GM21786 (cell line): ENCODE data around the gene MRPL3.
"Not testable (repeated sequence)": the region's sequence is repeated elsewhere in the genome, so short reads cannot be mapped to it uniquely, and the experiment has no call there.

Experiments used
- ATAC-seq: cut with Tn5 transposase; IDR thresholded peaks from one replicate; pipeline ENCODE4 v1.9.1; 2021; ENCODE audit not compliant: unreplicated experiment

The MRPL3 gene

GRCh38 chr3:131501949-131502348, 822 bp downstream of the MRPL3 start:
- no peak for ATAC-seq

- ATAC-seq: no peak
Observed at GRCh38 chr3:131494706-131495105, 8.1 kb downstream of the MRPL3 start.

DNA sequence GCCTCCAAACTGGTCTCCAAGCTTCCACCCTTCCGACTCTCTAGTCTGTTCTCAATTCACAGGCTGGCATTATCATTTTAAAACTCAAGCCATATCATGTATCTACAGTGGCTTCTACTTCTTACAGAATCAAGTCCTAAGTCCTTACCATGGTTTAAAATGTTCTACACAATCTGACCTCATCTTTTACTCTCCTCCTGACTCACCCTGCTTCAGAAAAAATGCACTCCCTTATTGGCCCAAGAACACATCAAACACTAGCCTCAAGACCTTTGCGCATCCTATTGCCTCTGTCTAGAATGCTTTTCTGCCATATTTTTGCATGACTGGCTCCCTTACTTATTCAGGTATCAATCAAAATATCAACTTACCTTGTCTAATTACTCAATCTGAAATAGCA, 11.0 kb downstream of the MRPL3 start:
- ATAC-seq: no peak

- no peak for ATAC-seq
Observed at GRCh38 chr3:131491084-131491483, 11.7 kb downstream of the MRPL3 start.

- ATAC-seq: not testable (repeated sequence)
Observed at GRCh38 chr3:131486545-131486944, 16.2 kb downstream of the MRPL3 start.

- ATAC-seq: no peak
Observed at GRCh38 chr3:131485119-131485518, 17.7 kb downstream of the MRPL3 start.

DNA sequence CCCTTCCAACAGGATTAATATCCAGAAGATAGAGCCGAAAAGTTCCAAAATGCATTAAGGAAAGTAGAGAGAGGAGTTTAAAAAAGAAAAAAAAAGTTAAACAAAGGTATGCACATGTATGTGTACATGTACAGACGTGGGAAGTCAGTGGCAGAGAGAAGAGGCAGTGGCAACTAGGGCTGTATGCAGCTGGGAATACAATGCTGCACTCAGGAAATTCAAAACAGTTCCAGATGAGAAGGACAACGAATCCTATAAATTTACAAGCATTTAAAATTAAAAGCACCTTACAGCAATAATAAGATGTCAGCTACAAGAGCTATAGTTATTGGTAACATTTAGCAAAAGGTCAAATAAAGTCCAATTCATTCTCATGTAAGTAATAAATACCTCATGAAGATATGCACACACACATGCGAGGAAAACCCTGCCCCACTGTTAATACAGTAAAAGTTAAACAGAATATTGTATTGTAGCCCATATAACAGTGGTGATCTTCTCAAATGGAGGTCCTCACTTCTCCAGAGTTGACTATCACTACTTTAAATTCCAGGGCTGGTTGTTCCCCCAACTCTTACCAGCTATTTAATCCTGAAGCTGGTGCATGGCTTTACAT, 18.2 kb downstream of the MRPL3 start:
- no peak for ATAC-seq

DNA sequence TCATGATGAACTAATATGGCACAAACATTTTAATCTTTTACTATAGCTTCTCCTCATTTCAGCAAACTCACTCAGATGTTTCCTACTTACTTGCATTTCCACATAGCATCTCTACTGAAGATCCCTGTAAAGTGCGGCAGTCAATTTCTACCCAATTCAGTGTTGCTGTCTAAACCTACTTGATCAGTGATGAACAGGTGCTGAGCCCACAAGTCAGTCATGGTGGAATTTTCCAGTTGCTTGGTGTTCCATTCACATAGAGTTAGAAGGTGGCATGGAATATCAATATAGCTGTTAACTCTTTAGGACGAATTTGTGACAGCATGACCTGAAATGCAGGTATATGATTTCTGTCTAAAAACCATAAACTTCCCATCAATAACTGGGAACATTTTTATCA, 22.7 kb downstream of the MRPL3 start:
- ATAC-seq: no peak

DNA sequence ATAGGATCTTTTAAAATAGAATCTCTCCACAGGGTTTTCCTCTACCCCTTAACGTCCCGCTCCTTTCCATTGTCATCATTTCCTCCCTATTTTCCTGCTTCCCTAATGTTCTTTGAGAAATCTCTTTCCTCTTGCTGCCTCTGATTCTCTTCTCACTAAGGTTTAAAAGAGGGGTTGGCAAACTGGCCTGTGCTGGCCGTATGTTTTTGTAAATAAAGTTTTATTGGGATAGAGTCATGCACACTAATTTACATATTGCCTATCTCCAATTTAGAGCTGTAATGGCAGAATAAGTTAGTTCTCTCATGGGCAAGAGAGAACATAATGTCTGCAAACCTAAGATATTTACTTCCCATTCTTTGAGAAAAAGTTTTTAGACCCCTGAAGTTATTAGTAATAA, 25.0 kb downstream of the MRPL3 start:
- ATAC-seq: no peak

GRCh38 chr3:131474115-131474514, 28.7 kb downstream of the MRPL3 start:
- ATAC-seq: no peak

DNA sequence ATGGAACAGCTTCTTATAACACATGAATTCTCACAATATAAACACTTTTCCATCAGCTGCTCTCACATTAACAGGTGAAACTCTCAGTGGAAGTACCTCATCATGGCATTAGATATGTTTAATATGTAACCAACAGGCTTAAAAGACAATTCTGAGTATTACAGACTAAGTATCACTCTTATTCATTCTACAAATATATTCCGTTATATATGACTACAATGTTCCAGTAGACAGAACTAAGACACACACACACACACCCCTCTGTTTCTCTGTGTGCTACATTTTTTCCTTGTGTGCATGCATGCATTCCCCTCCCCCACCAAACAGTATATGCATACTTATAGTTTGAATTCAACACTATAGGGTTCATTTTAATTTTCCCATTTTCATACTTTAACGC, 32.4 kb downstream of the MRPL3 start:
- ATAC-seq: no peak

- ATAC-seq: no peak
Observed at GRCh38 chr3:131458653-131459052, 44.1 kb downstream of the MRPL3 start.

GRCh38 chr3:131457220-131457619, 45.6 kb downstream of the MRPL3 start:
- ATAC-seq: no peak

GRCh38 chr3:131454501-131454900, 48.3 kb downstream of the MRPL3 start:
- no peak for ATAC-seq

- no peak for ATAC-seq
Observed at GRCh38 chr3:131453533-131453932, 49.2 kb downstream of the MRPL3 start.

DNA sequence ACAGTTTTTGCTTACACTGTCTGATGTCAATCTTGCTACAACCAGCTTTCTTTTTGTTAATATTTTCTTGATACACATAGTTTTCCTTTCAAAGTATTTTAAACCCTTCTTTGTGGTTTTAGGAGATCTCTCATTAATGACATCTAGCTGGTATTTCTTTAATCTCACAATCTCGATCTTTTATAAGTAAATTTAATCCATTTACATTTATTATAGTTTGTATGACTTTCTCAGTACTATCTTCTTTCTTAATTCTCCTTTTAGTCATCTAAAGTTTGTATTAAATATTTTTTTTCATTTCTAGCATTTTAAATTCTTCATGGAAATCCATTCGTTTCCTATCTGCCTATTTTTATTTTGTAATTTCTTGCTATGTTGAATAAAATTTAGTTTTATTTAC, 55.4 kb downstream of the MRPL3 start:
- no peak for ATAC-seq

DNA sequence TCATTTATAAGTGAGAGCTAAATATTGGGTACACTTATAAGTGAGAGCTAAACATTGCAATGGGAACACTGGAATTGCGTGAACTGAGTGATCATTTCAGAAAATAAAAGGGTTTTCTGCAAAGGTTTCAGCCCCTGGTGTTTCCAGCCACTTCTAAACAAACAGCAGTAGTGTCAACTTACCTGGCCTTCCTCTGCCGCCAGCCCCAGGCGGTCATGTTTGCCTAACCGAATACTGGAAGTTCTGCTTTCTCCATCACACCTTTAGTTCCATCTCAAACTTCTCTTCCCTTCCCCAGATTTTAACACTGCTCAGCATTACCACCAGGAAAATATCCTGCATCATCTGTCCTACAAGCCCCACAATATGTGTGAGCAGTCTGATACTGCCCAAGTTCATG, 58.6 kb downstream of the MRPL3 start:
- no peak for ATAC-seq

DNA sequence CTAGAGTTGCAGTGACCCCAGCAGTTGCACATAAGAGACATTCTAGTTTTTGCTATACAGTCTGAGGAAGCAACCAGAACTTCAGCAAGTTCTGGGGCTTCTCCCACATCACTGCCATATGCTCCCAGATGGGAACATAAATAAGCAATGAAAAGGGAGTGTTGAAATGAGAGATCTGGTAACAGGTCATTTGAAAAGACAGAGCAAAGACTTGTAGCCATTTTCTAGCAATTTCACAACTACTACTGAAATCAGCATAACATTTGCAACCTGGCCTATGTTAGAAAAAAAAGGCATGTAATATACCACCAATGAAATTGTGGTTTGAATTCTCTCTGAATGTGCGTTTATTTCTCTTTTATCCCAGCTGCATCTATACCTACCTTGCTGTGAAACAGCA, 63.7 kb downstream of the MRPL3 start:
- no peak for ATAC-seq

GRCh38 chr3:131435000-131435399, 67.8 kb downstream of the MRPL3 start:
- no peak for ATAC-seq

- no peak for ATAC-seq
Observed at GRCh38 chr3:131432441-131432840, 70.3 kb downstream of the MRPL3 start.

DNA sequence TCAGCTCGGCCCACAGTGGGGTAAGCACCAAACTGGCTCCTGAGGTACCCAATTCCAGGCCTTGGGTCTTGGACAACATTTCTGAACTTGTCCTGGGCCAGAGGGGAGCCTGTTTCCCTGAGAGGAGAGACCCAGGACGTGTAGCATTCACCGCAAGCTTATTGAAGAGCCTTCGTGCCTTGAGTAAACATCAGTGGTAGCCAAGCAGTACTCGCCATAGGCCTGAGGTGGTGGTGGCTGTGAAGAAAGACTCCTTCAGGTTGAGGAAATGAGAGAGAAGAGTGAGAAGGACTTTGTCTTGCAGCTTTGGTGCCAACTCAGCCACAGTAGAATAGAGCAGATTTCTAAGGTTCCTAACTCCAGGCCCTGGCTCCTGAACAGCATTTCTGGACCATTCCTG, 71.0 kb downstream of the MRPL3 start:
- ATAC-seq: no peak

GRCh38 chr3:131427226-131427625, 75.5 kb downstream of the MRPL3 start:
- no peak for ATAC-seq

GRCh38 chr3:131421957-131422498, 80.7 kb downstream of the MRPL3 start:
- ATAC-seq: no peak
